HFFc6 (cell line): ENCODE measurements around the gene GFER. TPM values are rescaled to one million over a fixed set of nuclear protein-coding genes. Genes with fewer than 3 reads are reported as not detected.

Source experiments
- DNase-seq: peaks from one replicate; pipeline ENCODE4 v3.0.0-alpha.2; 2018
- H3K27ac Mint-ChIP-seq: 2 replicates; pipeline ENCODE4 v1.8.0; 2020; ENCODE audit warnings: mild to moderate bottlenecking, mixed read lengths
- H3K27me3 Mint-ChIP-seq: 2 replicates; pipeline ENCODE4 v1.8.0; 2021; ENCODE audit warnings: mild to moderate bottlenecking, moderate library complexity, mixed read lengths; ENCODE audit not compliant: insufficient read depth
- H3K36me3 Mint-ChIP-seq: 2 replicates; pipeline ENCODE4 v1.8.0; 2021; ENCODE audit warnings: low read depth, mixed read lengths
- H3K4me1 Mint-ChIP-seq: 2 replicates; pipeline ENCODE4 v1.8.0; 2020; ENCODE audit warnings: low read depth, mixed read lengths
- H3K4me3 Mint-ChIP-seq: 2 replicates; pipeline ENCODE4 v1.8.0; 2020; ENCODE audit warnings: mild to moderate bottlenecking, moderate library complexity, mixed read lengths
- H3K9me3 Mint-ChIP-seq: 2 replicates; pipeline ENCODE4 v1.8.0; 2020; ENCODE audit warnings: mild to moderate bottlenecking, mixed read lengths
- CTCF ChIP-seq: fragments of 200-600 bp; sonication (generic); IDR thresholded peaks from 2 replicates; pipeline ENCODE4 v1.5.0; 2021; ENCODE audit warnings: antibody characterized with exemption, mild to moderate bottlenecking
- total RNA-seq, 6 experiments: library from RNA; stranded (reverse); fragmentation: NEBNext Ultra II Directional; extraction: Animal tissue kit (Norgen Biotek cat#: 25700); gene quantifications; 2 replicates in 1 of 6; 3 replicates in 5 of 6; pipeline ENCODE4 v1.2.3, GENCODE V29; 2021

The GFER gene
- total RNA-seq, 6 experiments from 2014 or later, result 28.8 to 45.5 (median 40.2) TPM

- Mint-ChIP-seq H3K4me3 (no peak overlapping the region), H3K36me3 (no peaks in the 10 kb centered on the region), H3K27me3 (peaks cover 6% of the 10 kb centered on the region), H3K9me3 (no peaks in the 10 kb centered on the region), H3K27ac (0 out of 2 replicates have a peak overlapping the region, but pooled peaks have one; percentile 7), H3K4me1 (peaks cover 9% of the 10 kb centered on the region)
- no peak for DNase-seq
- TF ChIP-seq CTCF, result no peak
Measured at GRCh38 chr16:1944612-1945199, 39.3 kb upstream of the GFER start.

- Mint-ChIP-seq H3K4me3 (no peak overlapping the region), H3K36me3 (no peaks in the 10 kb centered on the region), H3K27ac (no peak overlapping the region), H3K4me1 (peaks cover 9% of the 10 kb centered on the region), H3K9me3 (no peaks in the 10 kb centered on the region), H3K27me3 (peaks cover 6% of the 10 kb centered on the region)
- no peak for DNase-seq
- no peak for TF ChIP-seq CTCF
Measured at GRCh38 chr16:1945559-1946391, 38.2 kb upstream of the GFER start.

- no peak for DNase-seq
- Mint-ChIP-seq H3K4me3 (no peak overlapping the region), H3K4me1 (peaks cover 4% of the 10 kb centered on the region), H3K27me3 (peaks cover 9% of the 10 kb centered on the region), H3K27ac (no peak overlapping the region), H3K9me3 (no peaks in the 10 kb centered on the region), H3K36me3 (no peaks in the 10 kb centered on the region)
- 0 out of 2 replicates have a peak, but pooled peaks have one; percentile 17 for TF ChIP-seq CTCF
Measured at GRCh38 chr16:1946495-1947368, 37.3 kb upstream of the GFER start.

- no peak for DNase-seq
- H3K9me3 Mint-ChIP-seq, result no peaks in the 10 kb centered on the region
- no peaks in the 10 kb centered on the region for H3K4me1 Mint-ChIP-seq
- no peak for TF ChIP-seq CTCF
- H3K27ac Mint-ChIP-seq, result no peak overlapping the region
- no peak overlapping the region for H3K4me3 Mint-ChIP-seq
- no peaks in the 10 kb centered on the region for H3K36me3 Mint-ChIP-seq
- peaks cover 9% of the 10 kb centered on the region for H3K27me3 Mint-ChIP-seq
Measured at GRCh38 chr16:1947369-1947670, 36.7 kb upstream of the GFER start.

- no peak for TF ChIP-seq CTCF
- no peak overlapping the region for H3K27ac Mint-ChIP-seq
- H3K4me3 Mint-ChIP-seq, result no peak overlapping the region
- peaks cover 7% of the 10 kb centered on the region for H3K27me3 Mint-ChIP-seq
- no peaks in the 10 kb centered on the region for H3K4me1 Mint-ChIP-seq
- H3K9me3 Mint-ChIP-seq, result no peaks in the 10 kb centered on the region
- H3K36me3 Mint-ChIP-seq, result no peaks in the 10 kb centered on the region
- no peak for DNase-seq
Measured at GRCh38 chr16:1949507-1949906, 34.5 kb upstream of the GFER start.
